Bronchial epithelial cell (primary cell): ENCODE measurements around the gene SLC35F6. TPM values are rescaled to one million over a fixed set of nuclear protein-coding genes. Genes with fewer than 3 reads are reported as not detected.
"Not testable (repeated sequence)": the region's sequence is repeated elsewhere in the genome, so short reads cannot be mapped to it uniquely, and the experiment has no call there.

ENCODE experiments used
- DNase-seq: peaks from one replicate; pipeline ENCODE4 v3.0.0-alpha.2; 2010; ENCODE audit warnings: low read depth
- FAIRE-seq: peaks from 2 replicates; lab custom pipeline; 2011; peaks lifted over from hg19 to GRCh38; lab: Jason Lieb, UNC
- H3K27me3 ChIP-seq: 2 replicates; pipeline ENCODE4 v1.5.1; 2011; ENCODE audit warnings: low read length; ENCODE audit not compliant: control insufficient read depth, insufficient read depth
- H3K36me3 ChIP-seq: 2 replicates; pipeline ENCODE4 v1.5.1; 2011; ENCODE audit warnings: low read length; ENCODE audit not compliant: control insufficient read depth, insufficient read depth
- H3K4me3 ChIP-seq: 2 replicates; pipeline ENCODE4 v1.5.1; 2011; ENCODE audit warnings: mild to moderate bottlenecking, low read depth, low read length, control low read depth
- total RNA-seq: library from RNA; depleted of rRNA; stranded (reverse); fragments of >200 nt; gene quantifications from 2 replicates; pipeline ENCODE4 v1.2.1, GENCODE V29; 2014
- TF ChIP-seq, protein P1 (sequence below): IDR thresholded peaks from 2 replicates; pipeline ENCODE4 v1.5.1; 2011; ENCODE audit warnings: mild to moderate bottlenecking, moderate library complexity, low read length, control low read depth, inconsistent platforms; ENCODE audit not compliant: insufficient read depth, severe bottlenecking

The SLC35F6 gene
- total RNA-seq, 1 donor from 2014 or later, result 29.2 TPM

DNA sequence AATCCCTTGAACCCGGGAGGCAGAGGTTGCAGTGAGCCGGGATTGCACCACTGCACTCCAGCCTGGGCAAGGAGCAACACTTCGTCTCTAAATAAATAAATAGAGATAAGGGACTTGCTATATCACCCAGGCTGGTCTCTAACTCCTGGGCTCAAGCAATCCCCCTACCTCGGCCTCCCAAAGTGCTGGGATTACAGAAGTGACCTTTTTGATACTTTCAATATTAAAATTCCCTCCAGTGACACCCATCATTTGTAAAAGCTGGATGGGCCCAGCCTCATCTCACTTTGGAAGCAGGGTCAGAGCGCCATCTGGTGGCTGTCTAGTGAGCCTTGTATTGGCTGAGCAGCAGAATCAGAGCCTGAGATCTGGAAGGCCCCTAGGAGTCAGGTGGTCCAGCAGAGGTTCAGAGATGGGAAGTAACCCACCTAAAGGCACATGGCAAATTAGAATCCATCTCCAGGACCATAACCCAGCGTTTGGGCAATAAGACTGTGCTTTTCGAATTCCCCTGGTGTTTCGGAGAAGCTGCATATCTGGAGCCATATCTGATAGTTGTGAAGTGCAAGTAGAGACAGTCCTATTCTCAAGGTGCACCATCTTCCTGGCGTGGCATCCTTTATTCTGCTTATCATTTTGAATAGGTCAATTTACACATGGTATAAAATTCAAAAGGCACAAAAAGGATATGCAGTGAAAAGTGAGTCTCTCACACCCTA is 18.3 kb upstream of the SLC35F6 start:
- H3K27me3 ChIP-seq, result no peaks in the 10 kb centered on the region
- TF ChIP-seq, protein P1, sequence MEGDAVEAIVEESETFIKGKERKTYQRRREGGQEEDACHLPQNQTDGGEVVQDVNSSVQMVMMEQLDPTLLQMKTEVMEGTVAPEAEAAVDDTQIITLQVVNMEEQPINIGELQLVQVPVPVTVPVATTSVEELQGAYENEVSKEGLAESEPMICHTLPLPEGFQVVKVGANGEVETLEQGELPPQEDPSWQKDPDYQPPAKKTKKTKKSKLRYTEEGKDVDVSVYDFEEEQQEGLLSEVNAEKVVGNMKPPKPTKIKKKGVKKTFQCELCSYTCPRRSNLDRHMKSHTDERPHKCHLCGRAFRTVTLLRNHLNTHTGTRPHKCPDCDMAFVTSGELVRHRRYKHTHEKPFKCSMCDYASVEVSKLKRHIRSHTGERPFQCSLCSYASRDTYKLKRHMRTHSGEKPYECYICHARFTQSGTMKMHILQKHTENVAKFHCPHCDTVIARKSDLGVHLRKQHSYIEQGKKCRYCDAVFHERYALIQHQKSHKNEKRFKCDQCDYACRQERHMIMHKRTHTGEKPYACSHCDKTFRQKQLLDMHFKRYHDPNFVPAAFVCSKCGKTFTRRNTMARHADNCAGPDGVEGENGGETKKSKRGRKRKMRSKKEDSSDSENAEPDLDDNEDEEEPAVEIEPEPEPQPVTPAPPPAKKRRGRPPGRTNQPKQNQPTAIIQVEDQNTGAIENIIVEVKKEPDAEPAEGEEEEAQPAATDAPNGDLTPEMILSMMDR, result peak; percentile 91
- no peak for FAIRE-seq
- H3K4me3 ChIP-seq, result no peak overlapping the region
- H3K36me3 ChIP-seq, result no peaks in the 10 kb centered on the region
- peak; percentile 58 for DNase-seq

DNA sequence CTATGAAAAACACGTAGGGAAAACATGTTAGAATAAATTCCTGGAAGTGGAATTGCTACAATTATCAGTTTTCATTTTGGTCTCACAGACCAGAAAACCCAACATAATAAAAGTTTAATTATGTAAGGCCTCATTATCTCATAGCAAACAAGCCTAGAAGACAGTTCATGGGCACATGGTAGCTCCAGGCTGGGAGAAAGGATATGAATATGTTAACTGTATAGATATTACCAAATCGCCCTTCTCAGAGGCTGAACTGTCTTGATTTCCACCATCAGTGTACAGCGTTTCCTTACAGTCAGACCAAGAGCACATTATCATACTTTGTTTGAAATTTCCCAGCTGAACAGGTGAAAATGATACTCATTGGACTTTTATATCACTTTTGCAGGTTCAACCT is 17.1 kb upstream of the SLC35F6 start:
- DNase-seq (no peak), FAIRE-seq (no peak)
- Histone ChIP-seq H3K4me3 (no peak overlapping the region), H3K27me3 (no peaks in the 10 kb centered on the region), H3K36me3 (no peaks in the 10 kb centered on the region)
- TF ChIP-seq, protein P1, result no peak

DNA sequence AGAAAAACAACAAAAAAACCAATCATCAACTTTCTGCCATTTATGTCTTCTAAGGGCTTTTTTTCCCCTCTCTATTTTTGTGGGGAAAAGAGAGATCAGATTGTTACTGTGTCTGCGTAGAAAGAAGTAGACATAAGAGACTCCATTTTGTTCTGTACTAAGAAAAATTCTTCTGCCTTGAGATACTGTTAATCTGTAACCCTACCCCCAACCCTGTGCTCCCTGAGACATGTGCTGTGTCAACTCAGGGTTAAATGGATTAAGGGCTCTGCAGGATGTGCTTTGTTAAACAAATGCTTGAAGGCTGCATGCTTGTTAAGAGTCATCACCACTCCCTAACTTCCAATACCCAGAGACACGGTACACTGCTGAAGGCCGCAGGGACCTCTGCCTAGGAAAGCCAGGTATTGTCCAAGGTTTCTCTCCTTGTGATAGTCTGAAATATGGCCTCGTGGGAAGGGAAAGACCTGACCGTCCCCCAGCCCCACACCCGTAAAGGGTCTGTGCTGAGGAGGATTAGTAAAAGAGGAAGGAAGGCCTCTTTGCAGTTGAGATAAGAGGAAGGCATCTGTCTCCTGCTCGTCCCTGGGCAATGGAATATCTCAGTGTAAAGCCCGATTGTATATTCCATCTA is 14.2 kb upstream of the SLC35F6 start:
- H3K27me3 ChIP-seq, H3K36me3 ChIP-seq, H3K4me3 ChIP-seq, FAIRE-seq: not testable (repeated sequence)
- peak; percentile 31 for DNase-seq

DNA sequence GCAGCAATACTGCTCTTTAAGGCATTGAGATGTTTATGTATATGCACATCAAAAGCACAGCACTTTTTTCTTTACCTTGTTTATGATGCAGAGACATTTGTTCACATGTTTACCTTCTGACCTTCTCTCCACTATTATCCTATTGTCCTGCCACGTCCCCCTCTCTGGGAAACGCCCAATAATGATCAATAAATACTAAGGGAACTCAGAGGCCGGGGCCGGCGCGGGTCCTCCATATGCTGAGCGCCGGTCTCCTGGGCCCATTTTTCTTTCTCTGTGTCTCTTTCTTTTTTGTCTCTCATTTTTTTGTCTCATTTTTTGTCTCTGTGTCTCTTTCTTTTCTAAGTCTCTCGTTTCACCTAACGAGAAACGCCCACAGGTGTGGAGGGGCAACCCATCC is 13.6 kb upstream of the SLC35F6 start:
- H3K27me3 ChIP-seq, DNase-seq, FAIRE-seq: not testable (repeated sequence)

DNA sequence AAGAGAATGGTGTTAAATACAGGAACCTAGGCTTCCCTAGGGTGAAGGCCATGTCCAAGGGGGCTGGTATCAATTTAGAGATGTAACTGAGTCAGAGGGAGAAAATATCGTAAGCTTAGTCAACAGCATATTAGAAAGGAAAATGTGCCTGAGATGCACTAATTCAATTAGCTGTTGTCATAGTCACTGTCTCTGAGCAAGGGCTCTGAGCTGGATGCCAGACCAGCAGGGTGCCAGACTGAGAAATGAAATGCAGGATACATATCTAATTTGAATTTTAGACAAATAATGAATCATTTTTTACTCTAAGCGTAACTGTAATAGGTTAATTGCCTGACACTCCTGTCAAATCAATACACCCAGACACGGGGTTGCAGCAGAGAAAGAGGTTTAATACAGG is 11.4 kb upstream of the SLC35F6 start:
- FAIRE-seq (no peak), DNase-seq (no peak)
- H3K4me3 ChIP-seq, result no peak overlapping the region
- TF ChIP-seq, protein P1, result no peak
- no peaks in the 10 kb centered on the region for H3K36me3 ChIP-seq
- H3K27me3 ChIP-seq, result no peaks in the 10 kb centered on the region

More for the DNA sequence above, 13.6 kb upstream of the SLC35F6 start:
- not testable (repeated sequence) for H3K36me3 ChIP-seq, H3K4me3 ChIP-seq

DNA sequence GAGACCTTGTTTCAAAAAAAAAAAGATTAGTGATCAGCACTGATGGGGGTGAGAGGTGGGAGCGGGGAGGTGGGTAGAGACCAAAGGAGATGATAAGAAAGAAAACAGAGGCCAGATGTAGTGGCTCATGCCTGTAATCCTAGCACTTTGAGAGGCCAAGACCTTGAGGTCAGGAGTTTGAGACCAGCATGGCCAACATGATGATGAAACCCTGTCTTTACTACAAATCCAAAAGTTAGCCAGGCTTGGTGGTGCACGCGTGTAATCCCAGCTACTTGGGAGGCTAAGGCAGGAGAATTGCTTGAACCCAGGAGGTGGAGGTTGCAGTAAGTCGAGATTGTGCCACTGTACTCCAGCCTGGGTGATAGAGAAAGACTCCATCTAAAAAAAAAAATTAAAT is 9.5 kb upstream of the SLC35F6 start:
- TF ChIP-seq, protein P1, result no peak
- Histone ChIP-seq H3K36me3 (no peaks in the 10 kb centered on the region), H3K27me3 (no peaks in the 10 kb centered on the region), H3K4me3 (no peak overlapping the region)
- DNase-seq, result no peak
- FAIRE-seq, result no peak
